Measurements from ENCODE around the gene CYFIP1.

- TF ChIP-seq CTCF (IDR thresholded peaks at IDR 0.05): no peak
- no peak for TF ChIP-seq POLR2A (IDR thresholded peaks at IDR 0.05)
Measured at GRCh38 chr15:22863356-22863755, 116.8 kb downstream of the CYFIP1 start.

Data from testis (tissue), 2 donors.